PFSK-1 (cell line): ENCODE results near the gene CFAP61.

ENCODE experiments used
- POLR2AphosphoS5 ChIP-seq: IDR thresholded peaks from 2 replicates; pipeline ENCODE4 v1.6.1; 2012; ENCODE audit warnings: low read depth, mild to moderate bottlenecking, control low read depth, low read length, moderate library complexity
- REST ChIP-seq, 2 experiments: IDR thresholded peaks; 2 replicates each; pipeline versions ENCODE4 v1.6.1 to v1.8.0; 2011 to 2012; ENCODE audit warnings: low read depth in 2 of 2, low read length in 2 of 2, control low read depth in 1 of 2, inconsistent platforms in 1 of 2, mild to moderate bottlenecking in 1 of 2, moderate library complexity in 1 of 2; ENCODE audit not compliant: insufficient read depth in 1 of 2
- SIN3A ChIP-seq: IDR thresholded peaks from 2 replicates; pipeline ENCODE4 v1.6.1; 2012; ENCODE audit warnings: mild to moderate bottlenecking, low read length, moderate library complexity, borderline replicate concordance; ENCODE audit not compliant: insufficient read depth
- TAF1 ChIP-seq: IDR thresholded peaks from 2 replicates; pipeline ENCODE4 v1.6.1; 2012; ENCODE audit warnings: low read length, control low read depth, borderline replicate concordance; ENCODE audit not compliant: insufficient read depth

- no peak for TF ChIP-seq REST (IDR thresholded peaks at IDR 0.05; ENCODE audit: insufficient read depth in 1 of 2, low read depth in 2 of 2, low read length in 2 of 2)
- TF ChIP-seq POLR2AphosphoS5, result no peak
- no peak for TF ChIP-seq TAF1
- no peak for TF ChIP-seq SIN3A
Observed at GRCh38 chr20:20266552-20266951, 214.2 kb downstream of the CFAP61 start.
